H9 (cell line): ENCODE results near the gene FBXO31. TPM values are rescaled to one million over a fixed set of nuclear protein-coding genes. Genes with fewer than 3 reads are reported as not detected.

ENCODE experiments used
- DNase-seq: peaks from one replicate; pipeline ENCODE4 v3.0.0-alpha.2; 2017
- H2AFZ ChIP-seq: one replicate; pipeline ENCODE4 v1.6.1; 2013; ENCODE audit warnings: mild to moderate bottlenecking, low read length, control low read depth, moderate library complexity
- H2AK5ac ChIP-seq: 2 replicates; pipeline ENCODE4 v1.6.1; 2013; ENCODE audit warnings: low read length, control low read depth, mixed read lengths; ENCODE audit not compliant: insufficient read length
- H2BK120ac ChIP-seq: one replicate; pipeline ENCODE4 v1.6.1; 2013; ENCODE audit warnings: low read depth, mild to moderate bottlenecking, low read length, control low read depth, inconsistent platforms; ENCODE audit not compliant: poor library complexity, severe bottlenecking
- H2BK12ac ChIP-seq: 2 replicates; pipeline ENCODE4 v1.6.1; 2013; ENCODE audit warnings: low read length, control low read depth, mixed read lengths, low read depth; ENCODE audit not compliant: insufficient read length
- H2BK15ac ChIP-seq: 2 replicates; pipeline ENCODE4 v1.6.1; 2013; ENCODE audit warnings: low read depth, low read length, control low read depth
- H2BK20ac ChIP-seq: one replicate; pipeline ENCODE4 v1.6.1; 2013; ENCODE audit warnings: low read depth, mild to moderate bottlenecking, low read length, control low read depth, inconsistent platforms; ENCODE audit not compliant: poor library complexity, severe bottlenecking
- H2BK5ac ChIP-seq: 2 replicates; pipeline ENCODE4 v1.6.1; 2013; ENCODE audit warnings: low read length, control low read depth, mixed read lengths; ENCODE audit not compliant: insufficient read length
- H3K14ac ChIP-seq: 2 replicates; pipeline ENCODE4 v1.6.1; 2013; ENCODE audit warnings: low read length, control low read depth; ENCODE audit not compliant: insufficient read depth
- H3K18ac ChIP-seq: 2 replicates; pipeline ENCODE4 v1.6.1; 2013; ENCODE audit warnings: low read depth, mild to moderate bottlenecking, mixed read lengths, low read length, control low read depth; ENCODE audit not compliant: insufficient read length
- H3K23ac ChIP-seq: 2 replicates; pipeline ENCODE4 v1.6.1; 2013; ENCODE audit warnings: low read length, control low read depth, mixed read lengths, low read depth; ENCODE audit not compliant: insufficient read length
- H3K23me2 ChIP-seq: 2 replicates; pipeline ENCODE4 v1.6.1; 2013; ENCODE audit warnings: low read depth, mild to moderate bottlenecking, mixed read lengths, low read length, control low read depth; ENCODE audit not compliant: insufficient read length, poor library complexity, severe bottlenecking
- H3K27ac ChIP-seq: 2 replicates; pipeline ENCODE4 v1.5.1; 2013; ENCODE audit warnings: low read length, control low read depth, mixed read lengths, low read depth; ENCODE audit not compliant: insufficient read length
- H3K27me3 ChIP-seq: 2 replicates; pipeline ENCODE4 v1.6.1; 2013; ENCODE audit warnings: low read length, control low read depth, inconsistent platforms; ENCODE audit not compliant: insufficient read depth
- H3K4ac ChIP-seq: 2 replicates; pipeline ENCODE4 v1.6.1; 2013; ENCODE audit warnings: low read depth, mild to moderate bottlenecking, control low read depth, inconsistent platforms, low read length, moderate library complexity
- H3K4me1 ChIP-seq: 2 replicates; pipeline ENCODE4 v1.6.1; 2013; ENCODE audit warnings: low read length, control low read depth, inconsistent platforms; ENCODE audit not compliant: insufficient read depth
- H3K4me2 ChIP-seq: 2 replicates; pipeline ENCODE4 v1.6.1; 2013; ENCODE audit warnings: low read length, control low read depth, mixed read lengths; ENCODE audit not compliant: insufficient read length, insufficient read depth
- H3K56ac ChIP-seq: 2 replicates; pipeline ENCODE4 v1.6.1; 2013; ENCODE audit warnings: low read depth, mild to moderate bottlenecking, mixed read lengths, low read length, control low read depth; ENCODE audit not compliant: insufficient read length
- H3K79me1 ChIP-seq: 2 replicates; pipeline ENCODE4 v1.6.1; 2013; ENCODE audit warnings: low read depth, mild to moderate bottlenecking, moderate library complexity, low read length, control low read depth, inconsistent platforms; ENCODE audit not compliant: insufficient read depth, poor library complexity, severe bottlenecking
- H3K79me2 ChIP-seq: 2 replicates; pipeline ENCODE4 v1.6.1; 2013; ENCODE audit warnings: low read length, control low read depth, inconsistent platforms; ENCODE audit not compliant: insufficient read depth
- H3K9ac ChIP-seq: 2 replicates; pipeline ENCODE4 v1.6.1; 2013; ENCODE audit warnings: low read length, control low read depth, mixed read lengths; ENCODE audit not compliant: insufficient read length; ENCODE audit errors: extremely low read depth
- H3K9me3 ChIP-seq: one replicate; pipeline ENCODE4 v1.6.1; 2013; ENCODE audit warnings: low read depth, low read length, inconsistent platforms; ENCODE audit not compliant: control insufficient read depth
- H3T11ph ChIP-seq: one replicate; pipeline ENCODE4 v1.6.1; 2013; ENCODE audit warnings: mild to moderate bottlenecking, low read length, control low read depth, inconsistent platforms
- H4K20me1 ChIP-seq: one replicate; pipeline ENCODE4 v1.6.1; 2013; ENCODE audit not compliant: control insufficient read depth, insufficient read length, insufficient read depth
- H4K5ac ChIP-seq: 2 replicates; pipeline ENCODE4 v1.6.1; 2013; ENCODE audit warnings: low read depth, mild to moderate bottlenecking, mixed read lengths, low read length, control low read depth; ENCODE audit not compliant: insufficient read length
- H4K8ac ChIP-seq: replicated peaks from 2 replicates; pipeline ENCODE4 v1.6.1; 2013; ENCODE audit warnings: low read length, control low read depth, mixed read lengths, low read depth; ENCODE audit not compliant: insufficient read length
- H4K91ac ChIP-seq: 2 replicates; pipeline ENCODE4 v1.6.1; 2013; ENCODE audit warnings: low read depth, mild to moderate bottlenecking, moderate library complexity, mixed read lengths, low read length, control low read depth; ENCODE audit not compliant: insufficient read length
- H3K27ac Mint-ChIP-seq, 3 experiments: 2 replicates in 2 of 3; 3 replicates in 1 of 3; pipeline ENCODE4 v1.8.0; 2020 to 2021; ENCODE audit warnings: mixed read lengths in 3 of 3, mild to moderate bottlenecking in 1 of 3, moderate library complexity in 1 of 3
- H3K27me3 Mint-ChIP-seq: 2 replicates; pipeline ENCODE4 v1.8.0; 2021; ENCODE audit warnings: low read depth, mild to moderate bottlenecking, moderate library complexity, mixed read lengths
- H3K36me3 Mint-ChIP-seq, 3 experiments: 2 replicates in 2 of 3; 3 replicates in 1 of 3; pipeline ENCODE4 v1.8.0; 2020 to 2021; ENCODE audit warnings: low read depth in 3 of 3, mixed read lengths in 3 of 3; ENCODE audit not compliant: insufficient read depth in 1 of 3
- H3K4me1 Mint-ChIP-seq, 2 experiments: 2 replicates each; pipeline ENCODE4 v1.8.0; 2020; ENCODE audit warnings: mixed read lengths in 2 of 2
- H3K4me3 Mint-ChIP-seq, 2 experiments: 2 replicates in 1 of 2; 3 replicates in 1 of 2; pipeline ENCODE4 v1.8.0; 2020 to 2021; ENCODE audit warnings: mild to moderate bottlenecking in 2 of 2, mixed read lengths in 2 of 2, moderate library complexity in 1 of 2
- H3K9me3 Mint-ChIP-seq, 2 experiments: 2 replicates in 1 of 2; 3 replicates in 1 of 2; pipeline ENCODE4 v1.8.0; 2020; ENCODE audit warnings: mild to moderate bottlenecking in 2 of 2, mixed read lengths in 2 of 2, moderate library complexity in 1 of 2
- CTCF ChIP-seq: fragments of 200-600 bp; sonication (generic); conservative IDR thresholded peaks from 3 replicates; pipeline ENCODE4 v1.8.0; 2021; ENCODE audit warnings: antibody characterized with exemption, mild to moderate bottlenecking
- WGBS: extraction: QIAGEN DNeasy Blood & Tissue Kit; methylation state at CpG from one replicate; pipeline ENCODE4 v1.1.7; 2013; ENCODE audit warnings: missing lambda C conversion rate, low lambda C conversion rate, mixed read lengths; ENCODE audit not compliant: insufficient read length; ENCODE audit errors: extremely low coverage; 5-methylcytosine and 5-hydroxymethylcytosine counted together
- total RNA-seq: library from RNA; stranded (reverse); gene quantifications from 2 replicates; pipeline ENCODE4 v1.2.1, GENCODE V29; 2021

The FBXO31 gene
- total RNA-seq, 1 experiment from 2014 or later: 24.2 TPM

GRCh38 chr16:87311387-87311786 is 72.2 kb downstream of the FBXO31 start:
- peaks cover 3 to 5% of the 10 kb centered on the region in 2 experiments; a peak in 3 of 4 replicates for H3K4me1 Mint-ChIP-seq
- Histone ChIP-seq H2AK5ac (no peak overlapping the region), H2AFZ (no peak overlapping the region), H3K4me2 (no peak overlapping the region), H3K9me3 (no peaks in the 10 kb centered on the region), H2BK120ac (no peak overlapping the region), H4K91ac (no peak overlapping the region), H3K14ac (no peak overlapping the region), H2BK15ac (no peak overlapping the region; the same call in 1 of the 2 replicates), H3K23me2 (no peaks in the 10 kb centered on the region), H2BK5ac (no peak overlapping the region), H4K20me1 (no peaks in the 10 kb centered on the region), H3K27me3 (no peaks in the 10 kb centered on the region), H3K23ac (no peak overlapping the region), H2BK20ac (no peak overlapping the region), H3K27ac (no peak overlapping the region), H3K9ac (no peak overlapping the region), H4K5ac (no peak overlapping the region), H2BK12ac (no peak overlapping the region), H3K4me1 (no peaks in the 10 kb centered on the region), H3K18ac (no peak overlapping the region), H3K79me1 (no peaks in the 10 kb centered on the region), H3K56ac (no peak overlapping the region), H4K8ac (no peak overlapping the region), H3K79me2 (no peaks in the 10 kb centered on the region), H3K4ac (no peak overlapping the region), H3T11ph (no peak overlapping the region)
- H3K9me3 Mint-ChIP-seq: peaks cover 5 to 7% of the 10 kb centered on the region in 2 experiments; a peak in 4 of 5 replicates
- H3K27ac Mint-ChIP-seq: no peak overlapping the region
- TF ChIP-seq CTCF: no peak
- H3K4me3 Mint-ChIP-seq: no peak overlapping the region
- DNase-seq: no peak
- H3K36me3 Mint-ChIP-seq: peaks cover 3 to 7% (median 4%) of the 10 kb centered on the region in 3 experiments; a peak in 4 of 7 replicates
- WGBS: no CpG with 5 or more reads among the region's 5 CpGs
- H3K27me3 Mint-ChIP-seq: no peaks in the 10 kb centered on the region; the same call in 1 of the 2 replicates
